DMS79 (cell line): ENCODE results near the gene NUMA1.

ENCODE experiments used
- DNase-seq: peaks from one replicate; lab custom pipeline; 2025; lab: John Stamatoyannopoulos, UW

NUMA1 gene

DNA sequence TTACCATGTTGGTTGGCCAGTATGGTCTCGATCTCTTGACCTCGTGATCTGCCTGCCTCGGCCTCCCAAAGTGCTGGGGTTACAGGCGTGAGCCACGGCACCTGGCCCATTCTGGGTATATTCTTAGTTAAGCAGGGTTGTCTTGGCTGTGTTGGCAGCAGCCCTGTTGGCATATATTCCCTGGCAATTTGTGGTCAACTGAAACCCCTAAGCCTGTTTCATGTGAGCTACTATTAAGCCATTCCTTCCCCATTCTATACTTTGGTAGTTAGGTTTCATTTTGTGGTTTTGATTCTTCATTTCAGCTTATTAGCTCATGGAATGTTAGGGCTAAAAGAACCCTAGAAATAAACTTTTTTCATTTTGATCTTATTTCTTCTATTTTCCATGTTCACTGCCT lies 103.8 kb downstream of the NUMA1 start:
- no peak for DNase-seq

DNA sequence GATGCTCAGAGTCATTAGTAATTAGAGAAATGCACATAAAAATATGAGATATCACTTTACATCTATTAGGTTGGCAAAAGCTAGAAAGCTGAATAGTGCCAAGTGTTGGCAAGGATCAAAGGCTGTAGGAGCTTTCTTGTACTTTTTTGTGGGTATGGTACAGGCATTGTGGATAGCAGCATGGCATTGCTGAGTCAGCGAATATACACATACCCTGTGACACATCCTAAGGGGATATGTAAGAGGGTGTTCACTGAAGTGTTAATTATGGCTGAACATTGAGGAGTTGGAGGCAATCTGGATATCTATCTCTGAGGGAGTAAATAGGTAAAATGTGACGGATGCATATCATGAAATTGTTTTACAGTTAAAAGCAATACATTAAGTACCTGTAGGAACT lies 108.7 kb downstream of the NUMA1 start:
- DNase-seq: no peak

DNA sequence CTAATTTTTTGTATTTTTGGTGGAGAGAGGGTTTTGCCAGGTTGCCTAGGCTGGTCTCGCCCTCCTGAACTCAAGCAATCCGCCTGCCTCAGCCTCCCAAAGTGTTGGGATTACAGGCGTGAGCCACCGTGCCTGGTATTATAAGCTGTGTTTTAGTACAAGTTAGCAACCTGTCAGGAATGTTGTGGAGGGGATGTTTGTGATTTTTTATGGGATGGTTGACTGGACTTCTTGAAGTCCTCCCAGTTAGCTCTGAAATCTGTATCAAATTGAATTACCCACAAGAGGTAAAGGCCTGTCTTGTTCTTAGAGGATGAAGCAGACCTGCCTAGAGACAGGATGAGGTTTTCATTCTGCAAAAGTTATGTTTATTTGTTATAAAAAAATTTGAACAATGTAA lies 115.7 kb downstream of the NUMA1 start:
- DNase-seq: no peak

DNA sequence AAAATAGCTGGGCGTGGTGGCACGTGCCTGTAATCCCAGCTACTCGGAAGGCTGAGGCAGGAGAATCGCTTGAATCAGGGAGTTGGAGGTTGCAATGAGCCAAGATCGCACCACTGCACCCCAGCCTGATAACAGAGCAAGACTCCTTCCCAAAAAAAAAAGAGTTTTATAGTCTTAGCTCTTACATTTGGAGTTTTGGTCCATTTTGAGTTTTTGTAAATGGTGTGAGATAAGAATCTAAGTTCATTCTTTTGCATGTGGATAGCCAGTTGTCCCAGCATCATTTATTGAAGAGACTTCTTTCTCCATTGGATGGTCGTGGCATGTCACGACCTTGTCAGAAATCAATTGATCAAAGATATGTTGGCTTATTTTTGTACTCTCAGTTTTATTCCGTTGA lies 116.9 kb downstream of the NUMA1 start:
- DNase-seq: no peak

DNA sequence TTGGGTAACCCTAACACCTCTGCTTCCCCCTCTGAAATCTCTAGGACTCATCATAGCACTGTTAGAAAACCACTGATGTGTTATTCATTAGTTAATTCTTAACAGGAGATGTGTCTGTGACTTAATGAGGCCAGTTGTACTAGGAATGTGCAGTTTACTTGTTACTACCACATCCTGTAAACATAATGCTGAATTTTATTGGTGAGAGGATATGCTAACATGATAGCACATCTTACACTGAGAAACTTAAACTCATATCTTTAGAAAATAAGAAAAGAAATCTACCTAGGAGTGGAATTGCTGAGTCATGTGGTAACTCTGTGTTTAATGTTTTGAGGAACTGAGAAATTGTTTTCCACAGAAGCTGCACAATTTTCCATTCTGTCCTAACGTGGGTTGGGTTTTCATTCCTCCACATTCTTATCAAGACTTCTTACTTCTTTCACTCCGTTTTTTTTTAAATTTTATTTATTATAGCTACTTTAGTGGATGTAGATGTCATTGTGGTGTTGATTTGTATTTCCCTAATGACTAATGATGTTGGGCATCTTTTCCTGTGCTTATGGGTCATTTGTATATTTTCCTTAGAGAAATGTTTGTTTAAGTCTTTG lies 117.8 kb downstream of the NUMA1 start:
- DNase-seq: no peak

DNA sequence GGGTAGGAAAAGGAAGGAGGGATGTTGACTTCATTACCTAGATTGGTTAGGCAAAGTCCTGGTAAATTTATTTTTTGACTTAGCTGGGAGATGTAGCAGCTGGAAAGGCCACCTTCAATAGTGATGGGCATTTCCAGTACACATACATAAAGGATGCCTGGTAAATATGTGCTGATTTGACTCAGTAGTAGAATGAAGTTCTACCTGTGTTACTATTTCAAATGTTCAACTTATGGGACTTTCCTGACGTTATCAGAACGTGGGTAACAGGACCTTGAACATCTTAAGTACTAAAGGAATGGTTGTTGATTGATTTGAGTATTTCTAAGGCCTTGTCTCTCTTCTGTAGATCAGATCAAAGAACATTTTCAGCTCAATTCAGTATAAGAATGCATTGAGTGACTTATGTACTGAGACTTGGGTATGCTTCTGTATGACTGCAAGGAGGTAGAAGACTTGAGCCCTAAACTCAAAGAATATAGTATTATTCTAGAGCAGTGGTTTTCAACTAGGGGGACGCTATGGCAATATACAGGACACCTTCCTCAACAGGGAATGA lies 124.4 kb downstream of the NUMA1 start:
- DNase-seq: no peak
